H1 (cell line): ENCODE data around the gene AOAH. TPM values are rescaled to one million over a fixed set of nuclear protein-coding genes. Genes with fewer than 3 reads are reported as not detected.

Source experiments
- CHD7 ChIP-seq: fragments of 300-600 bp; sonication (generic); IDR thresholded peaks from 2 replicates; pipeline ENCODE4 v1.7.1; 2012; ENCODE audit warnings: low read length, moderate library complexity, mild to moderate bottlenecking, inconsistent platforms; ENCODE audit not compliant: insufficient replicate concordance
- HDAC2 ChIP-seq, 2 experiments: fragments of 300-600 bp in 1 of 2; sonication (generic) in 1 of 2; IDR thresholded peaks; 2 replicates each; pipeline ENCODE4 v1.6.1; 2011 to 2012; ENCODE audit warnings: low read depth in 2 of 2, low read length in 2 of 2, mild to moderate bottlenecking in 2 of 2, moderate library complexity in 2 of 2, borderline replicate concordance in 1 of 2, inconsistent platforms in 1 of 2
- polyA plus RNA-seq, 7 experiments: library from polyadenylated mRNA; depleted of rRNA in 3 of 7; stranded (reverse) in 5 of 7; unstranded in 2 of 7; fragments of >200 nt in 5 of 7; fragments of 200-250 nt in 2 of 7; gene quantifications; 1 replicate in 5 of 7; 2 replicates in 1 of 7; 4 replicates in 1 of 7; pipeline versions ENCODE4 v1.2.1 to v1.2.3, GENCODE V29; 2011 to 2013; ENCODE audit warnings: missing spikeins in 2 of 7, mixed read lengths in 2 of 7
- total RNA-seq: library from RNA; stranded (reverse); fragmentation: NEBNext Ultra II Directional; extraction: Animal tissue kit (Norgen Biotek cat#: 25700); gene quantifications from 2 replicates; pipeline ENCODE4 v1.2.1, GENCODE V29; 2021

The AOAH gene
- total and polyA plus RNA-seq, 2 of the 8 experiments (the other 6 are each of a cell fraction or from before 2014, with no cell fraction given), result 0.08 TPM; not detected in 1

- TF ChIP-seq CHD7 (no peak), HDAC2 (IDR thresholded peaks at IDR 0.05; ENCODE audit: borderline replicate concordance in 1 of 2, low read depth in 2 of 2, low read length in 2 of 2) (no peak)
These were observed 203.2 kb downstream of the AOAH start (continued) for GRCh38 chr7:36521133-36521532.
